H1 (cell line): ENCODE results near the gene AGPAT4. TPM values are rescaled to one million over a fixed set of nuclear protein-coding genes. Genes with fewer than 3 reads are reported as not detected.

Experiments
- CTCF ChIA-PET: fragments of 300-600 bp; sonication (Branson Sonifier 250); formaldehyde crosslinking; loops from one replicate; lab custom pipeline; 2021; ENCODE audit not compliant: partially characterized antibody; lab: Charles Lee
- POLR2A ChIA-PET: fragments of 300-600 bp; sonication (Branson Sonifier 250); formaldehyde crosslinking; loops from one replicate; lab custom pipeline; 2021; ENCODE audit warnings: inconsistent platforms; ENCODE audit not compliant: partially characterized antibody; lab: Charles Lee
- DNase-seq, 2 experiments: peaks; one replicate each; pipeline versions ENCODE4 v3.0.0 to v3.0.0-alpha.2; 2010 to 2022; ENCODE audit warnings: low spot score in 2 of 2, low read depth in 1 of 2, mixed read lengths in 1 of 2
- FAIRE-seq: peaks from 2 replicates; lab custom pipeline; 2011; peaks lifted over from hg19 to GRCh38; lab: Jason Lieb, UNC
- H2AFZ ChIP-seq: 2 replicates; pipeline ENCODE4 v1.8.1; 2012; ENCODE audit warnings: low read length, inconsistent platforms
- H2AK5ac ChIP-seq: 2 replicates; pipeline ENCODE4 v1.6.1; 2013; ENCODE audit warnings: low read depth, low read length
- H2BK120ac ChIP-seq: replicated peaks from 2 replicates; pipeline ENCODE3; 2013; ENCODE audit warnings: low read depth, low read length, inconsistent platforms
- H2BK12ac ChIP-seq: 2 replicates; pipeline ENCODE4 v1.6.1; 2013; ENCODE audit warnings: low read depth, low read length
- H2BK15ac ChIP-seq: 2 replicates; pipeline ENCODE4 v1.6.1; 2013; ENCODE audit warnings: low read length
- H2BK20ac ChIP-seq: 2 replicates; pipeline ENCODE4 v1.6.1; 2013; ENCODE audit warnings: low read length
- H2BK5ac ChIP-seq: 2 replicates; pipeline ENCODE4 v1.6.1; 2013; ENCODE audit warnings: low read depth, low read length
- H3K14ac ChIP-seq: 2 replicates; pipeline ENCODE4 v1.6.1; 2013; ENCODE audit warnings: inconsistent platforms; ENCODE audit not compliant: insufficient read length
- H3K18ac ChIP-seq: 2 replicates; pipeline ENCODE4 v1.6.1; 2013; ENCODE audit warnings: low read length; ENCODE audit errors: extremely low read depth
- H3K23ac ChIP-seq: 2 replicates; pipeline ENCODE4 v1.6.1; 2013; ENCODE audit warnings: inconsistent platforms; ENCODE audit not compliant: insufficient read length
- H3K23me2 ChIP-seq: 2 replicates; pipeline ENCODE4 v1.6.1; 2013; ENCODE audit warnings: low read depth, low read length
- H3K27ac ChIP-seq: 2 replicates; pipeline ENCODE4 v1.6.1; 2011; ENCODE audit warnings: low read depth, low read length, inconsistent platforms
- H3K27me3 ChIP-seq, 4 experiments: replicated peaks in 1 of 4; 1 replicate in 1 of 4; 2 replicates in 3 of 4; pipeline versions ENCODE4 v1.6.1 to v1.8.1; 2011 to 2013; ENCODE audit warnings: low read length in 3 of 4, mild to moderate bottlenecking in 3 of 4, inconsistent platforms in 2 of 4, mixed read lengths in 2 of 4, moderate library complexity in 1 of 4; ENCODE audit not compliant: control insufficient read depth in 3 of 4, insufficient read depth in 3 of 4; ENCODE audit errors: extremely low read depth in 1 of 4
- H3K36me3 ChIP-seq, 4 experiments: 2 replicates each; pipeline versions ENCODE4 v1.6.1 to v1.8.1; 2011 to 2013; ENCODE audit warnings: mild to moderate bottlenecking in 4 of 4, low read length in 3 of 4, moderate library complexity in 2 of 4, control low read depth in 1 of 4, inconsistent platforms in 1 of 4; ENCODE audit not compliant: insufficient read depth in 4 of 4, control insufficient read depth in 2 of 4
- H3K4ac ChIP-seq: replicated peaks from 2 replicates; pipeline ENCODE3; 2013; ENCODE audit warnings: low read length, low read depth, mixed read lengths, inconsistent platforms; ENCODE audit not compliant: insufficient read length
- H3K4me1 ChIP-seq, 4 experiments: replicated peaks in 1 of 4; 1 replicate in 1 of 4; 2 replicates in 3 of 4; pipeline versions ENCODE4 v1.6.1 to v1.8.1; 2011 to 2013; ENCODE audit warnings: low read length in 3 of 4, inconsistent platforms in 2 of 4, mixed read lengths in 1 of 4; ENCODE audit not compliant: insufficient read depth in 4 of 4, control insufficient read depth in 3 of 4
- H3K4me2 ChIP-seq, 2 experiments: 2 replicates each; pipeline versions ENCODE4 v1.6.1 to v1.8.1; 2011 to 2013; ENCODE audit warnings: low read depth in 2 of 2, low read length in 2 of 2, control low read depth in 1 of 2, inconsistent platforms in 1 of 2, mild to moderate bottlenecking in 1 of 2; ENCODE audit not compliant: insufficient read depth in 1 of 2
- H3K4me3 ChIP-seq, 4 experiments: fragments of 200-600, 300-600 bp in 1 of 4; sonication (generic), shearing (Covaris generic), sonication (Bioruptor Twin) in 1 of 4; 2 replicates each; pipeline versions ENCODE4 v1.5.1 to v1.8.1; 2011 to 2016; ENCODE audit warnings: low read length in 4 of 4, low read depth in 3 of 4, control low read depth in 2 of 4, inconsistent platforms in 2 of 4, mild to moderate bottlenecking in 2 of 4, mixed read lengths in 1 of 4, moderate library complexity in 1 of 4; ENCODE audit not compliant: insufficient read depth in 2 of 4; ENCODE audit errors: extremely low read depth in 1 of 4
- H3K56ac ChIP-seq: replicated peaks from 2 replicates; pipeline ENCODE3; 2013; ENCODE audit warnings: low read depth, mild to moderate bottlenecking, mixed read lengths, low read length, inconsistent platforms; ENCODE audit not compliant: insufficient read length
- H3K79me1 ChIP-seq: 2 replicates; pipeline ENCODE4 v1.6.1; 2013; ENCODE audit warnings: low read depth, low read length, control low read depth
- H3K79me2 ChIP-seq, 2 experiments: 2 replicates each; pipeline versions ENCODE4 v1.6.1 to v1.8.1; 2012 to 2013; ENCODE audit warnings: low read length in 2 of 2, mild to moderate bottlenecking in 2 of 2, inconsistent platforms in 1 of 2; ENCODE audit not compliant: insufficient read depth in 2 of 2, control insufficient read depth in 1 of 2
- H3K9ac ChIP-seq, 4 experiments: replicated peaks in 1 of 4; 1 replicate in 1 of 4; 2 replicates in 3 of 4; pipeline versions ENCODE4 v1.6.1 to v1.8.1; 2011 to 2013; ENCODE audit warnings: low read depth in 3 of 4, low read length in 3 of 4, control low read depth in 2 of 4, mild to moderate bottlenecking in 2 of 4, moderate library complexity in 2 of 4, inconsistent platforms in 1 of 4; ENCODE audit errors: extremely low read depth in 1 of 4
- H3K9me3 ChIP-seq, 2 experiments: 2 replicates each; pipeline versions ENCODE4 v1.6.1 to v1.8.1; 2012 to 2013; ENCODE audit warnings: mild to moderate bottlenecking in 2 of 2, moderate library complexity in 2 of 2, control low read depth in 1 of 2, inconsistent platforms in 1 of 2, low read depth in 1 of 2, low read length in 1 of 2, mixed read lengths in 1 of 2; ENCODE audit not compliant: insufficient read depth in 2 of 2
- H4K20me1 ChIP-seq, 2 experiments: replicated peaks in 1 of 2; 2 replicates each; pipeline versions ENCODE3 to v1.8.1; 2011 to 2013; ENCODE audit warnings: inconsistent platforms in 2 of 2, low read length in 2 of 2, mild to moderate bottlenecking in 1 of 2; ENCODE audit not compliant: insufficient read depth in 2 of 2, control insufficient read depth in 1 of 2
- H4K5ac ChIP-seq: 2 replicates; pipeline ENCODE4 v1.6.1; 2013; ENCODE audit warnings: low read length, low read depth, mixed read lengths, inconsistent platforms; ENCODE audit not compliant: insufficient read length
- H4K8ac ChIP-seq: 2 replicates; pipeline ENCODE4 v1.8.0; 2013; ENCODE audit warnings: mild to moderate bottlenecking, moderate library complexity, low read length, inconsistent platforms; ENCODE audit not compliant: insufficient read depth; ENCODE audit errors: extremely low read depth
- H4K91ac ChIP-seq: replicated peaks from 2 replicates; pipeline ENCODE3; 2013; ENCODE audit warnings: low read length, mixed read lengths, inconsistent platforms; ENCODE audit not compliant: insufficient read length
- CBX8 ChIP-seq: fragments of 300-800, 300-1000 bp; sonication (generic); IDR thresholded peaks from 2 replicates; pipeline ENCODE4 v1.7.1; 2016; ENCODE audit warnings: low read depth, low read length, borderline replicate concordance
- KDM1A ChIP-seq: fragments of 200-600, 300-600 bp; sonication (generic); IDR thresholded peaks from 2 replicates; pipeline ENCODE4 v1.7.1; 2016; ENCODE audit warnings: mild to moderate bottlenecking, low read length, borderline replicate concordance
- WGBS, 2 experiments: shearing (Covaris generic) in 1 of 2; methylation state at CpG; one replicate each; pipeline versions ENCODE4 v1.1.6 to v1.1.7; 2013 to 2015; ENCODE audit warnings: low lambda C conversion rate in 2 of 2, mixed read lengths in 2 of 2, inconsistent platforms in 1 of 2, low coverage in 1 of 2, missing lambda C conversion rate in 1 of 2; ENCODE audit not compliant: insufficient replicate concordance in 2 of 2, insufficient coverage in 1 of 2, insufficient read length in 1 of 2; ENCODE audit errors: extremely low coverage in 1 of 2, missing lambda C conversion rate in 1 of 2; 5-methylcytosine and 5-hydroxymethylcytosine counted together
- polyA plus RNA-seq, 7 experiments: library from polyadenylated mRNA; depleted of rRNA in 3 of 7; stranded (reverse) in 5 of 7; unstranded in 2 of 7; fragments of >200 nt in 5 of 7; fragments of 200-250 nt in 2 of 7; gene quantifications; 1 replicate in 5 of 7; 2 replicates in 1 of 7; 4 replicates in 1 of 7; pipeline versions ENCODE4 v1.2.1 to v1.2.3, GENCODE V29; 2011 to 2013; ENCODE audit warnings: missing spikeins in 2 of 7, mixed read lengths in 2 of 7
- total RNA-seq: library from RNA; stranded (reverse); fragmentation: NEBNext Ultra II Directional; extraction: Animal tissue kit (Norgen Biotek cat#: 25700); gene quantifications from 2 replicates; pipeline ENCODE4 v1.2.1, GENCODE V29; 2021

Gene AGPAT4
- total and polyA plus RNA-seq, 2 of the 8 experiments (the other 6 are each of a cell fraction or from before 2014, with no cell fraction given): 13.5 to 23.8 TPM

DNA sequence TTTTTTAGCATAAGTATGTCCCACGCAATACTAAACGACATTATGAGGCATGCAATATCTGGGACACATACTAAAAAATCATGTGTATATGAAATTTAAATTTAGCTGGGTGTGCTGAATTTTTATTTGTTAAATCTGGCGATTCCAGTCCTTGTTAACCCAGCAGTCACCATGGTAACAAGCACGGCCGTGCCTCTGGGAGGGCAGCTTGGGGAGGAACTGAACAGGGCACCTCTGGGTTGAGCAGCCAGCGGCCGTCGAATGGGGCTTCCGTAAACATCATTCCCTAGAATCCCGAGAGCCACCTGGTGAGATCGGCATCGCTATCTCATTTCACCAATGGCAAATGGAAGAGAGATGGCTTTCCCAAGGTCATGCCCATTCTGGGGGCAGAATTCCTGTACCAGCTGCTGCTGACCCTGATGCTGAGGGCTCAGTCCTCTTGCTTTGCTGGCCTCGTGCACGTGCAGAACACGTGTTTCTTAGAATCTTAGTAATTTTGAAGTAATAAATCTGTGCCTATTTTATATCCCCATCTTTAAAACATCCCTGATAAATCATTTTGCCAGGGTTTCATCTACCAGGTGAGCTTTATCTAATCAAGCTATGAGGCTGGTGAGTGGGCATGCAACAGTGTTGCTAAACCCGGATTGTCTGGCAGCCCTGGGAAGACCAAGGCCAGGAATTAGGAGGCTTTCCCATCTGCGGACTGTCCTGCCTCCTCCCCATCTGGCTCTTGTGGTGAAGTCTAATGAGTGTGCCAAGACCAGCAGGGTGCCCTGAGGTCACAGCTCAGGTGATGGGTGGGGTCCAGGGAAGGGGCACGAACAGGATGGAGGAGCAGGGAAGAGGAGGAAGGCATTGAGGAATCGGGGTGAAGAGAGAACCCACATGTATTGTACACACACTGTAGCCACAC, 85.1 kb downstream of the AGPAT4 start:
- H4K5ac ChIP-seq: no peak overlapping the region
- no peak overlapping the region for H3K18ac ChIP-seq
- POLR2A ChIA-PET: no interaction called here
- H4K8ac ChIP-seq: no peak overlapping the region; the same call in 1 of the 2 replicates
- no peak overlapping the region for H2BK20ac ChIP-seq
- no peak overlapping the region for H3K23ac ChIP-seq
- H3K36me3 ChIP-seq: peaks cover 0 to 8% (median 2%) of the 10 kb centered on the region in 4 experiments; a peak in 2 of 8 replicates
- H3K4me3 ChIP-seq: no peak overlapping the region
- no peak overlapping the region for H3K14ac ChIP-seq
- H3K9ac ChIP-seq: no peak overlapping the region
- H3K79me1 ChIP-seq: 0 out of 2 replicates have a peak, but pooled peaks cover 3% of the 10 kb centered on the region
- peaks cover 0 to 7% of the 10 kb centered on the region in 2 experiments; a peak in 1 of 4 replicates for H3K9me3 ChIP-seq
- H3K4me1 ChIP-seq: no peaks in the 10 kb centered on the region
- no peak overlapping the region for H2AFZ ChIP-seq
- WGBS, 2 experiments: 93% methylated on average over 19 of the region's 19 CpGs; no CpG with 5 or more reads in 1 of the 2 experiments
- no peak overlapping the region for H2BK12ac ChIP-seq
- H2BK120ac ChIP-seq: no peak overlapping the region
- H4K20me1 ChIP-seq: peaks cover 0 to 5% of the 10 kb centered on the region in 2 experiments
- H3K4me2 ChIP-seq: no peak overlapping the region
- no peak overlapping the region for H3K27ac ChIP-seq
- no peak overlapping the region for H2AK5ac ChIP-seq
- peaks cover 0 to 2% of the 10 kb centered on the region in 2 experiments; a peak in 1 of 4 replicates for H3K79me2 ChIP-seq
- H3K23me2 ChIP-seq: no peaks in the 10 kb centered on the region; the same call in 1 of the 2 replicates
- H3K56ac ChIP-seq: no peak overlapping the region
- no peak overlapping the region for H4K91ac ChIP-seq
- H3K27me3 ChIP-seq: no peaks in the 10 kb centered on the region
- DNase-seq: no peak
- no peak overlapping the region for H3K4ac ChIP-seq
- H2BK15ac ChIP-seq: no peak overlapping the region
- no peak for FAIRE-seq
- CTCF ChIA-PET: interaction anchor here (0.6 to 2.0 kb wide), 3 partner anchors 12 to 52 kb away, joined by 3 to 7 read pairs (median 3); no protein-coding TSS in a partner anchor
- H2BK5ac ChIP-seq: no peak overlapping the region
- TF ChIP-seq KDM1A (no peak), CBX8 (no peak)
